ENCODE data around the gene SMOC1.

The SMOC1 gene

DNA sequence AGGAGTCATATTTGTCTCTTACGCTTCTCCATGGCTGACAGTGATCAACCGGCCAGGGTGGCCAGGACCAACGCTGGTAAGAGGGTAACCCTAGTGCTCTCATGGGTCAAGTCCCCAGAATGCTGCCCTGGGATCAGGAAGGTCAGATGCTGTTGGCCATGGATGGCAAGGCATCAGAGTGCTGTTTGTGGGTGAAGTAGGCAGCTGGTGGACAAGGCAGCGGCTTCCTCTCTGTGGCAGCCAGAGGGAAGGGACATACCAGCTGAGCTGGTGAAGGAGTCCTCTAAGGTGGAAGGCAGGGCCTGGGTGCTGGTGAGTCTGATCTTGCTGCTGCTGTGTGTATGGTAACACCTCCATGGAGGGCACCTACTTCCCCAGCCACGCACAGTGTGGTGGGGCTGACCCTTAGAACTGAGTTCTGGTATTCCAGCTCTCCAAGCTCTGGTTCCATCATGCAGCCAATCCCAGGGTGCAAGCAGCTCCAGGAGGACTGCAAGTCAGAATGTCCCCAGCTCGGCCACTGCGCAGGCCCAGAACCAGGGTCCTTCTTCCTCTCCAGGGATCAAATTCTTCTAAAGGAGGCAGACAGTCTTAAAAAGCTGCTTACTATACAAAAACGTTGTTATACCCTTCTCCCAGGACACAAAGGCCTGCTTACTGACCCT, 13.4 kb upstream of the SMOC1 start:
- no peak for DNase-seq

DNA sequence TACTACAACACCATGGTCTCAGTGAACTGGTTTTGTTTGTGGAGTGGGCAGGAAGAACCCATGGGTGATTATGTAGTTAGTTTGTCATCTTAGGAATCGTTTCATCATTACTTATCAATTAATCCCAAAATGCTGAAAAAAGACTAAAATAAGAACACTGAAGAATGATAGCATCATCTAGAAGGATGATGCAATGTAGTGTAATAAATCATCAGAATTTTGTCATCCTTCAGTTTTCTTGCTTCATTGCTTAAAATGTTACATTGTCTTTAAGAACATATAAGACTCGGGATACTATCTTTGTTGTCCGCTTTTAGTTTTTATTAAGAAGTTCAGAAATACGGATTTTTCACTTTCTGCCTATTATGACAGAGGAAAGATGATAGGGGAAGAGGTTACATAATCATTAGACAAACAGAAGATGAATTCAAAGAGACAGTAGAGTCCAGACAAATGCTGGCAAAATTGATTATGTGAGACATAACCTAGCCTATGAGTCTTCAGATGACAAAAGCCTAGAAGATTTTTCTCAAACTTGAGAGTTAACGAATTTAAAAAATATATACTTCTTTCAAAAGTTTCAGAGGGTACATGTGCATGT, 10.8 kb upstream of the SMOC1 start:
- DNase-seq = no peak

DNA sequence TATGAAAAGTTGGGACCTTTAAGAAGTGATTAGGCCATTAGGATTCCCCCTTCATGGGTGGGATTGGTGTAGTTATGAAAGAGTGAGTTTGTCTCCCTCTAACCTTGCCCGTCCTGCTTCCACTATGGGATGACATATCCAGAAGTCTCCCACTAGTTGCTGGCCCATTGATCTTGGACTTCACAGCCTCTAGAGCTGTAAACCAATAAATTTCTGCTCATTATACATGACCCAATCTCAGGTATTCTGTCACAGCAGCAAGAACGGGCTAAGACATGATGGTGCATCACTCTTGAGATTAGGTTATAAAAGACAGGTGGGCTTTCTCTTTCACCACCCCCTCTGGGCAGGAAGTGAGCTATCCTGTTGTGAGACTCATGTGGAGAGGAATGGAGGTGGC, 8.6 kb upstream of the SMOC1 start:
- DNase-seq = no peak

DNA sequence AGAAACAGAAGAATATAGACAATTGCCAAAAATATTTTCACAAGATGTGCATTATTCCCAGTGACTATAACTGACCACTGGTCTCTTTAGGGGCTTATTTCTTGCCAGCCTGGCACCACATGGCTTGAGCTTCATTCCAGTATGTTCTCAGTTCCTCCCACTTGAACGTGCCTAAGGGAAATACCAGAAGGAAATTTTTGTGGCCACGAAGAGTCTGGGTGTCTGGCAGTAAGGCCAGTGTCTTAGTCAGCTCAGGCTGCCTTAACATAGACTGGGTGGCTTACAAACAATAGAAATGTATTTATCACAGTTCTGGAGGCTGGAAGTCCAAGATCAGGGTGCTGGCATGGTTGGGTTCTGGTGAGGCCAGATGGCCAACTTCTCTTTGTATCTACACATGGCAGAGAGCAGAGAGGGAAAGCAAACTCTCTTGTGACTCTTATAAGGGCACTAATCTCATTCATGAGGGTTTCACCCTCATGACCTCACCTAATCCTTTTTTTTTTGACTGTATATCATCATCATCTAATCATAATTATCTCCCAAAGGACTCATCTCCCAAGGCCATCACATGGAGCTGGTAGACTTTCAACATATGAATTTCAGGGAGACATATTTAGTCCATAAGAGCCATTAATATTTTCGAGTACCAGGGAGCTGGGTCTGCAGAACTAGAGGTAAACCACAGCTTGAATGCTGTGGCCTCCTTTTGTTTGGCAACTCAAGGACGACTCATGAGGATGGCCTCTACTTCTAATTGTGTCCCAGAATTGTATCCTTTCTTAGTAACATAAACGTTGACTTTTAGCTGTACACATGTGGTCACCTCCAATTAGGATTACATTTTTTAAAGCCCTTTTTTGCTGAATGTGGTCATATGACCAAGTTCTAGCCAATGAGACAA, 5.1 kb upstream of the SMOC1 start:
- no peak for DNase-seq

DNA sequence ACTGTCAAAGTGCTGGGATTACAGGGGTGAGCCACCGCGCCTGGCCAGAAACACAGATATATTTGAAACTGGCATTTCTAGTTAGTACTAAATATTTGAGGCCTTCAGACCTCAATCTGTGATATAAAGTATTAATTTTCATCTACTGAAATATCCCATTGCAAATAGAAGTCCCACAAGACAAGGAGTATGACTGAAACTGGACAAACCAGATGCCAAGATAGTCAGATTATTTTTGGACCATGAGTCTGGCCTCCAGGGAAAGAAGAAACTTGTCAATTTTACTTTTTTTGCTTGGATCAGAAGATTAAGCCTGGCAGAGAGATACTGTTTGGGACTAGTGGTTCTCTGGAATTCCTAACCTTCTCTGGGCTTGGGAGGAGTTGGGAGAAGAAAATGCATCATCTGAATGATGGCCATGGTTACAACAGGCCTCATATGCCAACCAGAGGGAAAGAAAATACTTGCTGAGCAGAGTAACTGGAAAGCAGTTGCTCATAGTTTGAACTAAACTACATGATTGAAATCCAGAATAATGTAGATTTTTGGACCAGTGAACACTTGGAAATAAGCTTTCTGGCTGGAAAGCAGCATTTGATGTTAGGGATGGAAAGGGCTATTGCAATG, 2.9 kb upstream of the SMOC1 start:
- no peak for DNase-seq

DNA sequence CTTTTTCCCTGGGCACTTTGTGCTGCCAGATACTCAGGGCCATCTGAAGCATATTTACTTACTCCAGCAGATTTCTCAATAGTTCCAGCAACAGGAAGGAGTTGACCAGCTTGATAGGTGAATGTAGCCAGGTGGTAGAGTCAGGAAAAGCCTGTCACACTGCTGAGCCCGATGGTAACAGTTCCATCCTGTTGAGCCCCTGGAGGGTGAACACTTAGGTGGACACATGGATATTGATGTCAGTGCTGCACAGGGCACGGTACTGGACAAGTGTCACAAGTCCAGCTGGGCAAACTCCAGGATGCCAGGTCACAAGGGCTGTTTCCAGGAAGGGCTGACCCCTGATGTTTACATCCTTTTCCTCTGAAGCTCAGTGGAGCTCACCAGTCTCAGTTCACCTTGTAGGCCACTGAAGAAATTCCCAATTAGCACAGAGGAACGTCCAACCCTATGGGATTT, 2.3 kb upstream of the SMOC1 start:
- DNase-seq = no peak

DNA sequence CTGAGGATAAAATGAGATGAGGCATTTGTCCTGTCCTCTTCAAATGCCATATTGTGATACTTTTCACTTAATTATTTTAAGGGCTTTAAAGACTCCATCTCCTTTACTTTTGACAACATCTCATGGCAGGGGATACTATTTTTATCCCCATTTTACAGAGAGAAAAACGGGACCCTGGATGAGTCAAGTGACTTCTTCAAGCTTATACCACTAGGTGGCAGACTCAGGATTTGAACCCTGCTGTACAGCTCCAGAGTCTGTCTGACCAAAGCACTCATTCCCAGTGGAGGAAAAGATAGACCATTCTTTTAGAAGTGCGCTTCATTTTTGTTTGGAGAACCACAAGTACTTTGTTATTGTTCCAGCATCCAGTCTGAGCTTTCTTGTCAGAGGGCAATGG, 1.7 kb upstream of the SMOC1 start:
- DNase-seq = no peak

DNA sequence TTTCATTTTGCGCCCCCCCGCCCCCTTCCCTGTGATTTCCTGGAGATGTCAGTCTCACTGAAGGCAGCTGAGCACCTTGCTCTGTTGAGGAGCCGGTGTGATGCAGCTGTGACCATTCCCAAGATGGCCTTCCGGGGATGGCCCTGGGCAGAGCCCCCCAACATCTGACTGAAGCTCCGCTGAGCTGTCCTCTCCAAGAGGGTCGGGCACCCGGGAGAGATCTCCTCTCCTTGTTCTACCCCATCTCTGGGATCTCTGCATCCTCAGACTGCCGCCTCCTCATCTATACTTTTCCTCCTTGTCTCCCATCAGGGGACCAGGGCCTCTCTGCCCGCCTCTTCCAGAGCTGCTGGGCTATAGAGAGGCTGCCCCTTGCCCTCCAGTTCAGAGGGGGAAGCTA, 965 bp upstream of the SMOC1 start:
- no peak for DNase-seq

DNA sequence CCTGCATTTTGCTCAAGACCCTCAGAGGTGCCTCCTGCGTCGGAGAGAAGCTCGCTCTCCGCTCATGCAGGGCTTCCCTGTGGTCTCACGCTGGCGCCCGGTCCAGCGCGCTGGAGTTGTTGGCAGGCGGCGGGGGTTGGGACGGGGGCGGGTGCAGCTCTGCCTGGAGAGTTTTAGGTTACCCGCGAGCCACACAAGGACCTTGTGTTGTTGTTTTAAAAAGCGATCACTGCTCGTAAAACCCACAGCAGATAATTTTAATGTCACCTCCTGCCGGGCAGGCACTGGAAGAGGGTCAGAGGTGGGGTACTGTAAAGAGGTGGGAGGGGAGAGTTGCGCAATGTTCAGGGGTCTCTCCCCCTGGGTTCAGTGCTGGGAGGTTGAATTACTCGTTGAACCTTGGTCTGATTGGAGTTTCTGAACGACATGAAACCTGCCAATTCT, 850 bp downstream of the SMOC1 start:
- no peak for DNase-seq

DNA sequence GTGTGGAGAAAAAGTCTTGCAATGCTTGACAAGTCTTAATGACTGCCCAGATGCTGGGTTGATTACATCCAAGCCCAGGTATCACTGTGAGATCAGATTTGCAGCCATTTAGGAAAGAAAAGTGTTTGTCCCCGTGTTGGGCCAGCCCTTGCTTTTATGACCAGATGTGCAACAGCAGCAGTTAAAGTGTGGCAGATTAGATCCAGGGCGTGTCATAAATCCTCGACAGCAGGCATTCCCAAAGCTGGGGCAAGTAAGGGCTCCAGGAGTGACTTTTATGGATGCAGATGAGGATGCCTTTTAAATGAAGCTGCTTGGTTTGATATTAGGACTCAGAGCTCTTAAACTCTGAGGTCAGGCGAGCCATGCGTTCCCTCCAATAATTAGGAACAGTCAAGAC, 1.7 kb downstream of the SMOC1 start:
- no peak for DNase-seq

DNA sequence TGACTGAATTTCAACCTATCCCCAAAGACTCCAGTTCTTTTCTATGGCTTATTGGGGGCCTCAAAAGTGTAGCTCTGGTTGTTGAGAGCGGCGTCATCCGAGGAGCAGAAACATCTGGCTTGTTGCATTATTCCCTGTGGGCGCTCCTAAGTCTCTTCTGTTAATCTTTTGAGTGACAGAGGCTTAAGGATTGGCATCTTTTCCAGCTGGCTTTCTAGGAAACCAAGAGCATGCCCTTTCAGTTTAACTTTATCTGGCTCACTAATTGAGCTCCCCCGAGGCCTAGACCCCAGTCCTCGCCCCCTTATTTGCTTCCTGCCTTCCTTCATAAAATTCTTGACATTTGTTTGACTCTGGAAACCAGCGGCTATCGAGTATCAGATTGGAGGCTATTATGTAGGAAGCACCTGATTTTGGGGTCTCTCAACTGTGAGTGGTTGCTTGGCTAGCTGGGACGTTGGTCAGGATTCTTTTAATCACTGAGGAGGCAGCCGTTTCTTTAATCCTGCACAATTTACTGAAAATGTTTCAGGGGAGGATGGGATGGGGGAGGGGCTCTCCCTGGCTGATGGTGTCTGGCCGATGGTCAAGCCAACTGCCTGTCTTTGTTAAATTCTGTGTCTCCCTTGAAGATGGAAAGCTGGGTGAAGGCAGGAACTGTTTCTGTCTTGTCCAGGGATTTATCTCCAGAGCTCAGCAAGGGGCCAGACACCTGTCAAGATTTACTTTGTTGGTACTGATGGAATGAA, 3.1 kb downstream of the SMOC1 start:
- DNase-seq = no peak

DNA sequence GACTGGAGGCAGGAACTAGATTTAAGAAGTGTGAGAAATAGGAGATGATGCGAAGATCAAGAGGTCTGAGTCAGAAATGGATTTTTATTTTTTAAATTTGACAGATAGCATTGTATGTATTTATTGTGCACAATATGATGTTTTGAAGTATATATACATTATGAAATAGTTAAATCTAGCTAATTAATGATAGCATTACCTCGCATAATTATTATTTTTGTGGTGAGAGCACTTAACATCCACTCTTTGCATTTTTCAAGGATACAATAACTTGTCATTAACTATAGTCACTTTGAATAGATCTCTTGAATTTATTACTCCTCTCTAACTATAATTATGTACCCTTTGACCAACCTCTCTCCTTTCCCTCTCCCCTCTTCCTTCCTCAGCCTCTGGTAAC, 3.7 kb downstream of the SMOC1 start:
- no peak for DNase-seq

DNA sequence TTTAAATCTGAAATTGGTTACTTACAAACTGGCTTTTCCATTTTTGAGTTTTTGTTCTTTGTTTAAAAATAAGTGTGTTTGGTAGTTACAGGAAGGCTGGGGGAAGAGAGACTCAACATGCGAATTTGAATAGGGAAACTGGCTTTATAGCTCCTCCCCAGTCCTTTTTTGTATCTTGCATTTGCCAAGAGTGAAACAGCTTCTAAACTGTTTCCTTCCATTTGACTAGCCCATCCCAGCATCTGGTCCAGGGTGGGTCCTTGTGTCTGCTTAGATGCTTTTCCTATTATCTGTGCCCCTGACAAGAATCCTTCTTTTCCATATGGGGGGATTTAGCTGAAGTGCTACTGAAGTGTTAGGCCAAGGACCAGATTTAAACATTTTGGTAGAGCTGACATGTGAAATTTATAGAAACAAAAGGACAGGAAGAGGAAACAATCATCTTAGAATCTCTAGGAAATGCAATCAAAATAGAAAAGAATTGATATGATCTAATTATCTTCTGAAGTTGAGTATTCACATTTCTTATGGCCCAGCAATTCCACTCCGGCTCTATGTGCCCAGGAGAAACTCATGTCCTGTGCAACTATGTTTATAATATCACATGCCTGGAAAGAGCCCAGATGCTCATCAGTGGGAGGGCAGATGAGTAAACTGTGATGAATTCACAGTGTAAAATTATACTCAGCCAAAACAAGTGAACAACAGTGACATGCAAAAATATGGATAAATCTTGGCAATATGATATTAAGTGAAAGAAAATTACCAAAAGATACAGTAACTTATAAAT, 7.4 kb downstream of the SMOC1 start:
- DNase-seq = no peak

DNA sequence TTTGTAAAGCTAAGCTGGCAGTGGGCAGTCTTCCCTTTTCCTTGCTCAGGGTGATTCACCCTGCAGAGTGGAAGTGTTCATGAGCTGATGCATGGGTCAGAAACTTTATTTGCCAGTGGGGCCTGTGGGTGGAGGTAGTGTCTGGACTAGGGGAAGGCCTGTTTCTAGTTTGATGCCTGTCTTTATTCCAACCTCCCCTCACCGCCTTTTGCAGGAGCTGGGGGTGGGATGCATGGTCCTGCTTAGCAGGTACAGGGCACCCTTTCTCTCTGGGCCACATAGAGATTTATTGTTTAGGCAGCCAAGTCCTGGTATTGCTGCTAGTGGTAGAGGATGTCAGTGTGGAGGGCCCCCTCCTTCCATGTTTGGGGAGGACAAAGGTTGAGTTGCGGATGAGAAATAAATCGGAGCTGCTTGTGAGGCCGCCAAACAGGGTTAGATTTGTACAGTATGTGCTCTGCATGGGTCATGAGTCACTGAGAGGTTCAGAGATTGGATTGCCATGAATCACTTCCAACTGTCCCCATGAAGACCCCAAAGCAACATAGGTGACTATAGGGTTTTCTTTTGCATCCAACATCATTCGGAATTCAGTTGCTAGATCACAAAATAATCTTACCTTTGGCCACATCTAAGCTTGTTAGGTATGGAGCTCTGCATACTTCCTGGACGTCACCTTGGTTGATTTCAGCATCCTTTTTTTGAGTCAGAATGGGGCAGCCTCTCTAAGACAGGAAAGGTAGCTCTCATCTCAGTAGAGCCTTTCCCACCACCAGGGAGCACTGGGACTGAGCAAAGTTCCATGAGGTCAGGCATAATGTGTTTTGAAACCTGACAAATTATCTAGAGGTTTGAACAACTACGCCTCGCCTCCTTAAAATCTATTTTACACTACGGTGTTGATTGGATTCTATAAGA, 8.8 kb downstream of the SMOC1 start:
- DNase-seq = no peak

DNA sequence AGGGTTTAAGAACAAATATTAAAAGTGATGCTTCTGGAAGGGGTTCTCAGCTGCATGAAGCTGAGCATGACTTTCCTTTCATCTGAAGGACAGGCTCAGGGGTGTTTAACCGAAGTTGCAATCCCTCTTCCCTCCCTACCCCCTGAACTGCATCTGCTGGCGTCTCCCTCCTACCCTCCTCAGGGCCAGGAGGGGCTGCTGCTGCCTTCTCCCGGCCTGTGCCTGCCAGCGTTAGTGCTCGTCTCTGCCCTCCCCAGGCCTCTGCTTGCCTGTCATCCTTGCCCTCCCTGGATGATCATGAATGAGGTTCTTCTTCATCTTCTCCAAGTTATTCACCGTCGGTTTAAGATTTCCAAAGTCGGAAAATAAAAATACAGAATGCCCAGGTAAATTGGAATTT, 12.2 kb downstream of the SMOC1 start:
- no peak for DNase-seq

DNA sequence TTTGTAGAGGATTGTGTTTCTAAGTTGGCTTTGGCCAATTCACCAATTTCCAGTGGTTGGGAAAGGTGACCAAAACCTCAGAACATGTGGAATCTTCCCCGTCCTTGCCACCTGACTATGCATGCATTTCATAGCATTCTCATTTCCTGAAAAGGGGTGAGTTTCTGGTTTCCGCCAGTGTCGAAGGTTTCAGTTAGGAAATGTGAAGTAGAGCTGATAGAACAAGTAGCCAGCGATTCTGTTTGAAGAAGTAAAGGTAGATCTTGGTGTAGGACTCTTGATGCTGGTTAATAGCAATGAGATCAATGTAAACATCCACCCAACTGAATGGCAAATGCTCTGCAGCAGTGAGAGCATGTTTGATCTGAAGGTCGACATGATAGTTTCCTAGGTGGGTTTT, 15.9 kb downstream of the SMOC1 start:
- no peak for DNase-seq

DNA sequence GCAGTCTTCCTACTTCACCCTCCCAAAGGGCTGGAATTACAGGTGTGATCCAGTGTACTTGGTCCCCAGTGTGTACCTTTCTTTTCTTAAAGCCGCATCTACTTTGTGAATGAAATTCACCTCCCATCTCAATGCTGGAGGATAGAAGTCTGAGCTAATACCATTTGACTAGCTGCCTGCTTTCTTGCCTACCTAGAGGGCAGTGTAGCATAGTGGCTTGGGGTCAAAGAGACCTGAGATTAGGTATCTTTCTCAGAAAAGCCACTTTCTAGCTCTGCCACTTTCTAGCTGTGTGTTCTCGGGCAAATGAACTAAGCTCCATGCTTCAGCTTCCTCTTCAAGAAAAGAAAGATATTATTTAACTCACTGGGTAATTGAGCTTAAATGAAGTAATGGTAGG, 16.9 kb downstream of the SMOC1 start:
- DNase-seq = no peak

DNA sequence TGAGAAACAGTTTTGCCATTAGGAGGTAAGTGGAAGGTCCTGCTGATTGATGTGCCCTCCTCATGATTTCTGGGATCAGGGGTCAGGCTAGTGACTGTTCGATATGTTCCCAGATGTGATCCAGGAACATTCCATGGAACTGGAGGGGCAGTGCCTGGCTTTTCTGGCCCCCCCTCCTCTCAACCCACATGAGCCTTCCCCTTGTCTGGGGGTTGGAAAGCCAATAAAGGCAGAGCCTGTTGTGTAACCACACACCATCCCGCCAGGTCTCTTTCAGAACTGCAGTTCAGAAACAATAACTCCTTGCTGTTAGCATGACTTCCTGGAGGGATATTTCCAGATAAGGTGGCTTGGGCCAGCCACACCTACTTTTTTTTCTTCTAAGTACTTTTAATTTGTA, 17.8 kb downstream of the SMOC1 start:
- DNase-seq = no peak

DNA sequence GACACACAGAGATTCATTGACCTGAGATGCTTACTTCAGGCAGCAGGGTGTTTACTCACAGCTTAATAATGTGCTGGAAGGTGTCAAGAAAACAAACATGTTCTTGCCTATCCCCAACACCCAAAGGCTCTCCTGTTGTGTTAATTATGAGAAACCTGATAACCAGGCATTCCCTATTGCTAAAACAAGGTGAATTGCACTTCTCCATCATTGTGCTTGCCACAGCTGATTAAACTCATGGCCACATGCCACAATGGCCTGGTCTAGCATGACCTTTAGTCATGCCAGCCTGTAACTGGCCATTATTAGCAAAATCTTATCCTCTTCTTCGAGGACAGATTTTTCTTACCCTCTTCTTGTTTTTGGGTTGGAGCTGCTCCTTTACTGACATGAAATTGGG, 21.4 kb downstream of the SMOC1 start:
- DNase-seq = no peak

DNA sequence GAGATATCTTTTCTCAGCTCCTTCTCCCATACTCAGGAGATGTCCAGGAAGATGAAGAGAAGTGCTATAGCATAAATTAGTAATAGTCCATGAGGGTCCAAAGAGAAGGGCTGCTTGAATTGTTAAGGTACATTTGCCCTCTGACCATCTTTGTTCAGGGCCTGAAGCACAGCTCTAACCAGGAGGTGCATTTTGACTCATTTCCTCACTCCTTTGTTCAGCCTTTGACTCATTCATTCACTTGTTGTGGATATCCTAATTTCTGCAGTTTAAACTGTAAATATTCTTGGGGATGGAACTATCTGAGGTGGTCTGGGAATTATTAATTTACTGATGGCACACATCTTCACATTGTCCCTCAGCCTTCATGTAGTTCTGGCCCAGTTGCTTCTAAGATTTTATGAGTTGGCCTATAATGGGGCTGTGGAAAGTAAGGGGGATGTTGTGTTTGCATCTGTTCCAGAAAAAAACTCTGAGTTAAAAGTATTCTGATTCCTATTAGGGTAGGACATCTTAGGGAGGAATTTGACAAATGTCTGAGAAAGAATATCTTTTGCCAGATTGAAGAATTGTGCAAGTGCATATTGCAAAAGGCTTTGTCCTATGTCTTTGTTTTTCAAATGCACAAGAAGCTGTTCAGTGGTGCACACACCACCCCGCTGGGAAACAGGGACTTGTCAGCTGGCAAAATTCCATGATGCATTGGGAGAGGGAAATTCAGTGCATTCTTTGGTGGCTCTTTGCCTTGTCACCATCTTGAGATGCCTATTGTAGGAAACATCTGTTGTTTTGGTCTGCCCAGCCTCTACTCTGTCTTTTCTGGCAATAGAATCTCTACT, 22.1 kb downstream of the SMOC1 start:
- DNase-seq = no peak

Data from Kasumi-1 (cell line).